GM18505 (cell line): ENCODE data around the gene PSPC1.

Experiments used
- ATAC-seq: cut with Tn5 transposase; IDR thresholded peaks from one replicate; pipeline ENCODE4 v1.9.1; 2021; ENCODE audit not compliant: unreplicated experiment
- POLR2A ChIP-seq: IDR thresholded peaks from 4 replicates; pipeline ENCODE4 v1.6.1; 2011; ENCODE audit warnings: borderline replicate concordance; ENCODE audit not compliant: insufficient read depth, insufficient read length; ENCODE audit errors: extremely low read depth

The PSPC1 gene

DNA sequence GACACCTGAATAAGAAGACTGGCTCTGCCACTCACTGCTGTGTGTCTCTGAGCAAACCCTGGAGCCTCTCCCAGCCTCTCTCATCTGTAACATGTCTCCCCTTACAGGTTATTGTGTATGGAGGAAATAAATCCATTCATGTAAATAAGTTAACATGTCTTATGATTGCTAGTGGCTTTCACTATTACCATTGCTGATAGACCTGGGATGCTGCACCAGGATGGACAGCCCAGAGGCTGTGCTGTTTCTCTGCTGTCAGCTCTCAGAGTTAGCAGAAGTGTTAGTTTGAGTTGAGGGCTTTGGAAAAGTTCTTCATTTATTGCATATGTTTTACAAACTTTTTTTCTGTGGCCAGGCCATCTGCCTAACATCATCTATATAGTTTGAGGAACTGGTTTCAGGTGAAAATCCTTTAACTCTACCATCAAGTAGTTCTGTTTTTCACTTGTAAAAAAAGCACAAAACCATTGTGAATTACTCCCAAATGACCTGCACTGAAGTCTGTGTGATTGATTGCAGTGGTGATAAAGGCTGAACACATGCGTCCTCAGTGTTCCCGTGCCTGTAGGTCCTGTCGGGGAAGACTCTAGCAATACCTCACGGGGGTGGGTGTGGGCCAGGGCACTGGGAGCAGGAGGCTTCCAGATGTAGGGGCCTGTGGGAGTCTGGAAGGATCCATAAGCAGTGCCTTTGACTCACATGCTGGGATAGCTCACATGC lies 124.7 kb downstream of the PSPC1 start:
- no peak for TF ChIP-seq POLR2A
- no peak for ATAC-seq
